Esophagus muscularis mucosa (tissue), 4 donors: ENCODE results near the gene ZNF581. TPM values are rescaled to one million over a fixed set of nuclear protein-coding genes. Genes with fewer than 3 reads are reported as not detected.

Source experiments
- DNase-seq: peaks from one replicate; pipeline ENCODE4 v3.0.0-alpha.2; 2017; ENCODE audit errors: extremely low spot score
- H3K27ac ChIP-seq, 4 donors: fragments of 200-600 bp; sonication (generic); replicated peaks in 1 of 4; 1 replicate in 3 of 4; 2 replicates in 1 of 4; pipeline ENCODE4 v1.5.1; 2016 to 2019; ENCODE audit warnings: mild to moderate bottlenecking in 1 of 4
- H3K27me3 ChIP-seq, 4 donors: fragments of 200-600 bp; sonication (generic); one replicate each; pipeline versions ENCODE4 v1.5.1 to v1.6.0; 2016 to 2019
- H3K36me3 ChIP-seq, 4 donors: fragments of 200-600 bp; sonication (generic); one replicate each; pipeline ENCODE4 v1.5.1; 2016 to 2019
- H3K4me1 ChIP-seq, 4 donors: fragments of 200-600 bp; sonication (generic); one replicate each; pipeline ENCODE4 v1.5.1; 2016 to 2019
- H3K4me3 ChIP-seq, 4 donors: fragments of 200-600 bp; sonication (generic); 1 replicate in 2 of 4; 2 replicates in 2 of 4; pipeline ENCODE4 v1.5.1; 2016 to 2019; ENCODE audit warnings: mild to moderate bottlenecking in 4 of 4, moderate library complexity in 1 of 4
- H3K9me3 ChIP-seq, 4 donors: fragments of 200-600 bp; sonication (generic); 1 replicate in 3 of 4; 2 replicates in 1 of 4; pipeline ENCODE4 v1.5.1; 2016 to 2019
- CTCF ChIP-seq, 3 experiments: fragments of 200-600 bp in 2 of 3; fragments of 450-650 bp in 1 of 3; sonication (generic) in 2 of 3; IDR thresholded peaks; one replicate each; pipeline ENCODE4 v1.5.1; 2017 to 2019; ENCODE audit warnings: antibody characterized with exemption in 3 of 3, mild to moderate bottlenecking in 2 of 3, moderate library complexity in 1 of 3
- EP300 ChIP-seq: sonication (generic); formaldehyde crosslinking; IDR thresholded peaks from one replicate; pipeline ENCODE4 v1.6.1; 2017; ENCODE audit warnings: antibody characterized with exemption
- POLR2A ChIP-seq: fragments of 450-650 bp; IDR thresholded peaks from one replicate; pipeline ENCODE4 v1.6.1; 2017; ENCODE audit warnings: antibody characterized with exemption, moderate library complexity, mild to moderate bottlenecking, low read depth
- POLR2AphosphoS5 ChIP-seq, 2 donors: sonication (generic); formaldehyde crosslinking; IDR thresholded peaks; one replicate each; pipeline ENCODE4 v1.6.1; 2017; ENCODE audit warnings: antibody characterized with exemption in 2 of 2
- WGBS: methylation state at CpG from one replicate; pipeline ENCODE4 v1.1.5; 2018; 5-methylcytosine and 5-hydroxymethylcytosine counted together
- intact Hi-C: fragments of 100-400 bp; cut with DNase I; formaldehyde crosslinking; loops from one replicate; pipeline ENCODE4 v1.15.1; 2023
- total RNA-seq, 4 donors: library from RNA; depleted of rRNA; stranded (reverse); fragments of >200 nt; gene quantifications; one replicate each; pipeline versions ENCODE4 v1.1.0 to v1.2.1, GENCODE V29; 2016

ZNF581 gene
- total RNA-seq, 4 donors from 2014 or later, result 13.3 to 26.6 (median 18.2) TPM

DNA sequence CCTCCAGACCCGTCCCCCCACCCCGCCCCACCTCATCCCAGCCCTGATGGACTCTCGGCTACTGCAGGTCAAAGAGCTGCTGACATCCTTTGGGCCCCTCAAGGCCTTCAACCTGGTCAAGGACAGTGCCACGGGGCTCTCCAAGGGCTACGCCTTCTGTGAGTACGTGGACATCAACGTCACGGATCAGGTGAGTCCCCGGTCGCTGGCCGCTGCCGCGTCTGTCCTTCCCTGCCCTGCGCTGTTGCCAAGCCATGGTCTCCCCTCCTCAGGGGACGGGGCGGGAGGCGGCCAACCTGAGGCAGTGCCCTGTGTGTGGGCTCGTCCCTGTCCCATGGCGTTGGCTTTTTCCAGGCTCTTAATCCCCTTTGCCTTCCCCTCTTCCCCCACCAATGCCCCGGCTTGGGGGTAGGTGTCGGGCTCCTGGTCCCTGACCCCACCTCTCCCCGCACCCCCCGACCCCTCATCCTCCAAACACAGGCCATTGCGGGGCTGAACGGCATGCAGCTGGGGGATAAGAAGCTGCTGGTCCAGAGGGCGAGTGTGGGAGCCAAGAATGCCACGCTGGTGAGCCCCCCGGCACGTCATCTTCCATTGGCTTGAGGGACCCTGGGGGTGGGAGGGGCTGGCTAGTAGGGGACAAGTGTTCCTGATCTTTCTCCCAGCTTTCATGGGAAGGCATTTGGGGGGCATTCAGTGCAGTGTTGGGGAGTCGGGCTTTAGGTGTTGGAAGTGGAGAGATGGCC, 25.3 kb downstream of the ZNF581 start:
- TF ChIP-seq POLR2AphosphoS5 (IDR thresholded peaks at IDR 0.05) (no peak), EP300 (no peak), CTCF (IDR thresholded peaks at IDR 0.05) (no peak), POLR2A (no peak)
- WGBS, result 86% methylated on average over 29 of the region's 30 CpGs
- peaks cover 69 to 96% (median 87%) of the 10 kb centered on the region in 4 donors for H3K36me3 ChIP-seq

DNA sequence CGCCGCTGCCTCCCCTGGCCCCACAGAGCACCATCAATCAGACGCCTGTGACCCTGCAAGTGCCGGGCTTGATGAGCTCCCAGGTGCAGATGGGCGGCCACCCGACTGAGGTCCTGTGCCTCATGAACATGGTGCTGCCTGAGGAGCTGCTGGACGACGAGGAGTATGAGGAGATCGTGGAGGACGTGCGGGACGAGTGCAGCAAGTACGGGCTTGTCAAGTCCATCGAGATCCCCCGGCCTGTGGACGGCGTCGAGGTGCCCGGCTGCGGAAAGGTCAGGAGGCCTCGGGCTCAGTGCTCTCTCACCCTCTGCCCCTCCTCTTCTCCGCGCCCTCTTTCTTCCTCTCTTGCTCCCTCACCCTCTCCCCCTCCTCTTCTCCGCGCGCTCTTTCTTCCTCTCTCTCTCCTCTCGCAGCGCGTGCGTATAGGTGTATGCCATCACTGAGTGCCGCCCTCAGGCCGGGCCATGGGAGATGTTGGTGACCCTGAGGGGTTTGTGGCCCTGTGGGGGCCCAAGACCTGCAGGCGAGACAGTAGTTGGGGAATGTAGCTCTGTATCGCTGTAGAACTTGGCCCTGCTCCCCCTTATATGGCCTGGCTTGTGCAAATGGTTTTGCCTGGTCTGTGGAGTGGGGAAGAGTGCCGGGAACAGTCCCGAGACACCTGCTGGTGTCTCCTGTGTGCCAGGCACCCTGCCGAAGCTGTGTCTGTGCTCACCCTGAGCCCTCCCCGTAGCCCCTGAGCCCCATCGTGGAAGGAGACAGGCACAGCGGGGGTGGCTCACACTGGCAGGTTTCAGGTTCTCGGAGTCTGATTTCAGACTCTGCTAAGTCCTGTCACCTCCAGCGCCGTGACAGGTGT, 26.2 kb downstream of the ZNF581 start:
- 87% methylated on average over 34 of the region's 43 CpGs for WGBS
- Histone ChIP-seq H3K27ac (no peak overlapping the region), H3K4me1 (peaks cover 5 to 51% (median 21%) of the 10 kb centered on the region in 4 donors), H3K9me3 (no peaks in the 10 kb centered on the region), H3K4me3 (no peak overlapping the region), H3K36me3 (peaks cover 60 to 93% (median 85%) of the 10 kb centered on the region in 4 donors), H3K27me3 (no peaks in the 10 kb centered on the region)
- DNase-seq, result no peak
- intact Hi-C loops, result no loop called here
- TF ChIP-seq POLR2A (no peak), EP300 (no peak), POLR2AphosphoS5 (IDR thresholded peaks at IDR 0.05) (no peak), CTCF (IDR thresholded peaks at IDR 0.05) (no peak)

More for the DNA sequence above, 25.3 kb downstream of the ZNF581 start:
- no peaks in the 10 kb centered on the region for H3K27me3 ChIP-seq
- peaks cover 0 to 42% (median 15%) of the 10 kb centered on the region in 4 donors for H3K4me1 ChIP-seq
- intact Hi-C loops, result no loop called here
- H3K9me3 ChIP-seq, result no peaks in the 10 kb centered on the region
- no peak for DNase-seq
- no peak overlapping the region for H3K4me3 ChIP-seq
- no peak overlapping the region for H3K27ac ChIP-seq

DNA sequence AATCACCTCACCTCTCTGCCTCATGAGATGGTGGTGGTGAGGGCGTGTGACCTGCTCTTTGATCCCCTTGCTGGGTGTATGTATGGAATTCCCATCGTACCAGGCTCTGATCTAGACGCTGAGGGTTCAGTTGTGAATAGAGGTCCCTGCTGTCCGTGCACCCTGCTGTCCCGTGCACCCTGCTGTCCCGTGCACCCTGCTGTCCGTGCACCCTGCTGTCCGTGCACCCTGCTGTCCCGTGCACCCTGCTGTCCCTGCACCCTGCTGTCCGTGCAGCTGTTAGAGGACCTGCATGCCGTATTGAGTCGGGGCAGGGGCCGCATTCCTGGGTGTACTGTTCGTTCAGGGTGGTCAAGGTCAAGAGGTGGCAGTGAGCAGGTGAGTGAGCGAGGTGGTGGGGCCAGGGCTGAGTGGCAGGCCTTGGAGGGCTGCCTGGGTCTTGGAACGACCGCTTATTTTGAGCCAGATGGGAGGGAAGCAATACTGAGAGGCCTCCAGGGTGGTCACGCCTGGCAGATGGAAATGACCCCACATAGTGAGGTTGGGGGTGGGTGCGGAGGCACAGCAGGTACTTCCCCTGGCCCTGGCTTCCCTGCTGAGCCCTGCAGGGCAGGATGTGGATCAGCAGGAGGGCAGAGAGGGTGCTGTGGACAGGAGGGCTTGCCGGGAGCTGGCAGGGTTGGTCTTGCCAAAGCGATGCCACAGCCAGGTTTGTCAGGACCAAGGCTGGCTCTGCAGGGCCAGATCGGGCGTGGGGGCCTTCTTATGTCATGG, 27.0 kb downstream of the ZNF581 start:
- Histone ChIP-seq H3K27ac (no peak overlapping the region), H3K4me3 (no peak overlapping the region), H3K4me1 (peaks cover 7 to 52% (median 23%) of the 10 kb centered on the region in 4 donors), H3K27me3 (no peaks in the 10 kb centered on the region), H3K9me3 (no peaks in the 10 kb centered on the region), H3K36me3 (peaks cover 52 to 85% (median 78%) of the 10 kb centered on the region in 4 donors)
- TF ChIP-seq POLR2AphosphoS5 (IDR thresholded peaks at IDR 0.05) (no peak), CTCF (IDR thresholded peaks at IDR 0.05) (no peak), EP300 (no peak), POLR2A (no peak)
- DNase-seq, result no peak
- 75% methylated on average over 17 of the region's 23 CpGs for WGBS
- intact Hi-C loops, result no loop called here

DNA sequence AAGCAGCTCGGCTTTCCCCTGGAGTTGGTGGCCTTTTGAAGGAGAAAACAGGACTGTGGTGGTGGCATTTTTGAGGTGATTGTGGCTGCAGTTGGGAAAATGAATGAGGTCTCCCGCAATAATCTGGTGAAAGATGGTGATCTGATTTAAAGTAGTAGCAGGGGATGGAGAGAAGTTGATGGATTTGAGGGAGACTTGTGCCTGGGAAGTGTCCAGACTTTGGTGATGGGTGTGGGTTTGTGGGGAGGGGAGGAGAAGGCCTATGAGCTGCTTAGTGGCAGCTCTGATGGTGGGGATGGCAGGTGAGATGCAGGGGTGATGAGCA, 27.6 kb downstream of the ZNF581 start:
- WGBS, result 66% methylated on average over 2 of the region's 2 CpGs
- intact Hi-C loops, result no loop called here
- H3K27me3 ChIP-seq, result no peaks in the 10 kb centered on the region
- H3K9me3 ChIP-seq, result no peaks in the 10 kb centered on the region
- no peak overlapping the region for H3K27ac ChIP-seq
- H3K4me3 ChIP-seq, result no peak overlapping the region
- peaks cover 47 to 80% (median 72%) of the 10 kb centered on the region in 4 donors for H3K36me3 ChIP-seq
- DNase-seq, result no peak
- H3K4me1 ChIP-seq, result peaks cover 12 to 55% (median 27%) of the 10 kb centered on the region in 4 donors
- TF ChIP-seq EP300, result no peak
- TF ChIP-seq POLR2A, result no peak
- TF ChIP-seq CTCF (IDR thresholded peaks at IDR 0.05), result no peak
- TF ChIP-seq POLR2AphosphoS5 (IDR thresholded peaks at IDR 0.05), result no peak
